HEK293T (cell line): ENCODE data around the gene EIF3L.

Experiments used
- ARNT ChIP-seq: fragments of 450-650 bp; IDR thresholded peaks from 2 replicates; pipeline ENCODE4 v1.6.1; 2017; ENCODE audit warnings: mild to moderate bottlenecking
- BHLHE40 ChIP-seq: fragments of 450-650 bp; IDR thresholded peaks from 2 replicates; pipeline ENCODE4 v1.6.1; 2016; ENCODE audit warnings: mild to moderate bottlenecking, moderate library complexity, borderline replicate concordance
- ELF4 ChIP-seq: fragments of 450-650 bp; IDR thresholded peaks from 2 replicates; pipeline ENCODE4 v1.6.1; 2017; ENCODE audit warnings: antibody characterized with exemption
- FOXA1 ChIP-seq: fragments of 450-650 bp; IDR thresholded peaks from 2 replicates; pipeline ENCODE4 v1.6.1; 2016; ENCODE audit warnings: mild to moderate bottlenecking
- FOXK2 ChIP-seq: fragments of 450-650 bp; IDR thresholded peaks from 2 replicates; pipeline ENCODE4 v1.6.1; 2016; ENCODE audit warnings: mild to moderate bottlenecking
- FOXM1 ChIP-seq: fragments of 450-650 bp; IDR thresholded peaks from 2 replicates; pipeline ENCODE4 v1.6.1; 2017; ENCODE audit warnings: mild to moderate bottlenecking, borderline replicate concordance
- HDGF ChIP-seq: fragments of 450-650 bp; IDR thresholded peaks from 2 replicates; pipeline ENCODE4 v1.6.1; 2017; ENCODE audit warnings: antibody characterized with exemption, borderline replicate concordance
- L3MBTL2 ChIP-seq: fragments of 450-650 bp; conservative IDR thresholded peaks from 2 replicates; pipeline ENCODE4 v1.6.1; 2016; ENCODE audit warnings: mild to moderate bottlenecking
- LEF1 ChIP-seq: fragments of 450-650 bp; IDR thresholded peaks from 2 replicates; pipeline ENCODE4 v1.6.1; 2017; ENCODE audit warnings: mild to moderate bottlenecking, borderline replicate concordance
- NFRKB ChIP-seq: fragments of 450-650 bp; IDR thresholded peaks from 2 replicates; pipeline ENCODE4 v1.6.1; 2016; ENCODE audit warnings: mild to moderate bottlenecking, moderate library complexity
- SP1 ChIP-seq: fragments of 450-650 bp; IDR thresholded peaks from 2 replicates; pipeline ENCODE4 v1.6.1; 2017
- SUZ12 ChIP-seq: fragments of 450-650 bp; IDR thresholded peaks from 2 replicates; pipeline ENCODE4 v1.6.1; 2016; ENCODE audit warnings: mild to moderate bottlenecking
- TARDBP ChIP-seq: fragments of 450-650 bp; IDR thresholded peaks from 2 replicates; pipeline ENCODE4 v1.6.1; 2016
- ZNF384 ChIP-seq: fragments of 450-650 bp; IDR thresholded peaks from 2 replicates; pipeline ENCODE4 v1.6.1; 2016

GRCh38 chr22:37932821-37933578 lies 83.8 kb downstream of the EIF3L start:
- TF ChIP-seq FOXK2 (no peak), HDGF (no peak), ELF4 (no peak), LEF1 (no peak), SUZ12 (no peak), BHLHE40 (no peak), TARDBP (no peak), NFRKB (no peak), L3MBTL2 (no peak), SP1 (no peak), ZNF384 (no peak), ARNT (no peak), FOXA1 (no peak), FOXM1 (no peak)
